Measurements from ENCODE around the gene PAK6.
A peak's percentile ranks its signal among the peaks of the same experiment; 100 is the strongest.

The PAK6 gene

GRCh38 chr15:40270246-40270995 is 31.6 kb downstream of the PAK6 start:
- TF ChIP-seq POLR2A (IDR thresholded peaks at IDR 0.05; ENCODE audit: low read length) (no peak), GATA1 (IDR thresholded peaks at IDR 0.05; ENCODE audit: low read depth, low read length) (no peak)
- no peak for DNase-seq

- DNase-seq: no peak
- no peak for TF ChIP-seq GATA1 (IDR thresholded peaks at IDR 0.05; ENCODE audit: low read depth, low read length)
- no peak for TF ChIP-seq POLR2A (IDR thresholded peaks at IDR 0.05; ENCODE audit: low read length)
Observed at GRCh38 chr15:40271685-40272484, 33.0 kb downstream of the PAK6 start.

- TF ChIP-seq GATA1 (IDR thresholded peaks at IDR 0.05; ENCODE audit: low read depth, low read length) (no peak), POLR2A (IDR thresholded peaks at IDR 0.05; ENCODE audit: low read length) (no peak)
Observed at GRCh38 chr15:40272485-40273056, 33.7 kb downstream of the PAK6 start.

DNA sequence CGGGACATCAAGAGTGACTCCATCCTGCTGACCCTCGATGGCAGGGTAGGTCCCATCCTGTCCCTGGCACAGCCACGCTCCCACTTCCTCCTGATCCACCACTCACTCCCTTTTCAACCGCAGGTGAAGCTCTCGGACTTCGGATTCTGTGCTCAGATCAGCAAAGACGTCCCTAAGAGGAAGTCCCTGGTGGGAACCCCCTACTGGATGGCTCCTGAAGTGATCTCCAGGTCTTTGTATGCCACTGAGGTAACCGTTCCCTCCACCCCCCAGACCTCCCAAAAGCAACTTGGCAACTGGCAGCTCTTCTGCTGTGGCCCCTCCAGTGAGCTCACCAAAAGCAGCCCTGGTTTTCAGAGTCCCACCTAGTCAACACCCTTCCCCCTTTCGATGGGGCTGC is 34.6 kb downstream of the PAK6 start:
- no peak for DNase-seq
- TF ChIP-seq POLR2A (IDR thresholded peaks at IDR 0.05; ENCODE audit: low read length): no peak
- TF ChIP-seq GATA1 (IDR thresholded peaks at IDR 0.05; ENCODE audit: low read depth, low read length): no peak

More at GRCh38 chr15:40272485-40273056, 33.7 kb downstream of the PAK6 start:
- peak in 1 of 2 experiments; percentile 8 for DNase-seq

- no peak for TF ChIP-seq POLR2A (IDR thresholded peaks at IDR 0.05; ENCODE audit: low read length)
- no peak for TF ChIP-seq GATA1 (IDR thresholded peaks at IDR 0.05; ENCODE audit: low read depth, low read length)
Observed at GRCh38 chr15:40274350-40275274, 35.7 kb downstream of the PAK6 start.

DNA sequence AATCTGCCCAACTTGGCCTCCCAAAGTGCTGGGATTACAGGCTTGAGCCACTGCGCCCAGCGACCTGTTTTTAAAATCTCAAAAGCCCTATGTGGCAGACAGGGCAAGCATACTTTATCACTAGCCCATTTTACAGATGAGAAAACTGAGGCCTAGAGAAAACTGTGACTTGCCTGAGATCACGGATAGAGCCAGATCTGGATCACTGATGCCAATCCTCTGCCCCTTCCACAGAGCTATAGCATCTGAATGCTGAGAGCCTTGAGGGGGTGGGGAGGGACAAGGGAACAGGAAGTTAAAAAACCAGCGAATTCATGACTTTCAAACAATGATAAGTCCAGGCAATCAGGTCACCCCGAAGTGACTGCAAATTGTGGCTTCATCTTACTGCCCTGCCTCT is 36.7 kb downstream of the PAK6 start:
- TF ChIP-seq POLR2A (IDR thresholded peaks at IDR 0.05; ENCODE audit: low read length): no peak
- TF ChIP-seq GATA1 (IDR thresholded peaks at IDR 0.05; ENCODE audit: low read depth, low read length): no peak
- no peak for DNase-seq

More at GRCh38 chr15:40274350-40275274, 35.7 kb downstream of the PAK6 start:
- peak; percentile 88 to 94 for DNase-seq

DNA sequence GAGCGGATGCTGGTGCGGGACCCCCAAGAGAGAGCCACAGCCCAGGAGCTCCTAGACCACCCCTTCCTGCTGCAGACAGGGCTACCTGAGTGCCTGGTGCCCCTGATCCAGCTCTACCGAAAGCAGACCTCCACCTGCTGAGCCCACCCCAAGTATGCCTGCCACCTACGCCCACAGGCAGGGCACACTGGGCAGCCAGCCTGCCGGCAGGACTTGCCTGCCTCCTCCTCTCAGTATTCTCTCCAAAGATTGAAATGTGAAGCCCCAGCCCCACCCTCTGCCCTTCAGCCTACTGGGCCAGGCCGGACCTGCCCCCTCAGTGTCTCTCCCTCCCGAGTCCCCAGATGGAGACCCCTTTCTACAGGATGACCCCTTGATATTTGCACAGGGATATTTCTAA is 37.1 kb downstream of the PAK6 start:
- DNase-seq: no peak
- TF ChIP-seq GATA1 (IDR thresholded peaks at IDR 0.05; ENCODE audit: low read depth, low read length): no peak
- no peak for TF ChIP-seq POLR2A (IDR thresholded peaks at IDR 0.05; ENCODE audit: low read length)

- no peak for DNase-seq
- TF ChIP-seq GATA1 (IDR thresholded peaks at IDR 0.05; ENCODE audit: low read depth, low read length): no peak
- no peak for TF ChIP-seq POLR2A (IDR thresholded peaks at IDR 0.05; ENCODE audit: low read length)
Observed at GRCh38 chr15:40276927-40277326, 38.1 kb downstream of the PAK6 start.

DNA sequence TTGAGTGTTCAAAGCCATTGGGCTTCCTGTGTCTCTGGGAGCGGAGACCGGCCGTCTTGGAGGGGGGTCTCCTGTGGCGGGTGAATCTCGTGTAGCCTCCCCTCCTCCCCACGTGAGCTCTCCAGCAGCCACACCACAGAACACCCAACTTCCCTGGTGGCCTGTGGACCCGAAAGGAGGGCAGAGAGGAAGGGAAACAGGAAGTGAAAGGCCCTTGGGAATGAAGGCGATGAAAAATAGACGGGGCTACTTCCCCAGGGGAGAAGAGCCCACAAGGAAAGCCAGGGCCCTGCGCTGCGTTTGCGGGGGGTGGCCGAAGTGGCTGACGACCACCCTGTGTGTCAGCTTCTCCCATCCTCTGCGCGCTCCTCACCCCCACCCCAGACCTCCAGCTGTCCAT is 38.6 kb downstream of the PAK6 start:
- DNase-seq: no peak
- TF ChIP-seq POLR2A (IDR thresholded peaks at IDR 0.05; ENCODE audit: low read length) (no peak), GATA1 (IDR thresholded peaks at IDR 0.05; ENCODE audit: low read depth, low read length) (no peak)

- TF ChIP-seq POLR2A (IDR thresholded peaks at IDR 0.05; ENCODE audit: low read length) (no peak), GATA1 (IDR thresholded peaks at IDR 0.05; ENCODE audit: low read depth, low read length) (no peak)
- DNase-seq: no peak
Observed at GRCh38 chr15:40278026-40278425, 39.2 kb downstream of the PAK6 start.

DNA sequence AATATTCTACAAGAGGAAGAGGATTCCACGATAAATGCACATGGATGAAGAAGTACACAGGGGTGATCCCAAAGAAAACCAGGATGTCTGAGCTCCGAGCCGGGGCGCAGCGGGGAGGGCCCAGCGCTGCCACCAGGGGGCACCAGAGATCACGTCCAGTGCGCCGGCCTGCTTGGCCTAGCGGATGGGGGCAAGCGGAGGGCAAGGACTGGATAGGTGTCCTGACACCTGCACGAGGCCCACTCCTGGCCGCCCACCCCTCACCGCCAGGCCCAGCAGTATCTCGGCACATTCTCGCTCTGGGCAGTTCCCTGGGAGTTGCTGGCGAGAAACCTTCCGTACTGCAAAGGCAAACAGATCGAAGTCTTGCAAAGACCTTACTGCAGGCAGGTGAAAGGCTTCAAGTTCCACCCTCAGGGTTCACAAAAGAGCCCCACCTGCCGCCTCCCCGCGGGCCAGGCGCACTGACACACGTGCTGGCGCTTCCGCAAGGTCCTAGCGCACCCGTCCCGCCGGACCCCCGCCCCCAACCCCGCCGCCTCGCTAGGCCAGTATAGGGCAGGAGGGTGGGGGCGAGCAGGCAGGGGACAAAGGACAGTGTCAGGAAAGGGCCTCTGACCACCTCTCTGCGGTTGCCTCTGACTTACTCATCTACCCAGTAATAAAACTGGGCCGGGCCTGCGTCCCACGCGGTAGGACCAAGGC is 40.7 kb downstream of the PAK6 start:
- DNase-seq: peak; percentile 59 to 81
- TF ChIP-seq POLR2A (IDR thresholded peaks at IDR 0.05; ENCODE audit: low read length): no peak
- no peak for TF ChIP-seq GATA1 (IDR thresholded peaks at IDR 0.05; ENCODE audit: low read depth, low read length)

GRCh38 chr15:40280260-40281056 is 41.6 kb downstream of the PAK6 start:
- TF ChIP-seq POLR2A (IDR thresholded peaks at IDR 0.05; ENCODE audit: low read length) (no peak), GATA1 (IDR thresholded peaks at IDR 0.05; ENCODE audit: low read depth, low read length) (no peak)
- no peak for DNase-seq

Measured in erythroblast (primary cell).